Mesenteric fat pad (tissue), 1 donor: ENCODE results near the gene TNNI3. TPM values are rescaled to one million over a fixed set of nuclear protein-coding genes. Genes with fewer than 3 reads are reported as not detected.
"Not testable (repeated sequence)": the region's sequence is repeated elsewhere in the genome, so short reads cannot be mapped to it uniquely, and the experiment has no call there.

Experiments used
- DNase-seq: peaks from one replicate; pipeline ENCODE4 v3.0.0-alpha.2; 2020; ENCODE audit warnings: low spot score
- long read RNA-seq: library from polyadenylated mRNA; unstranded; transcript quantifications from one replicate; pipeline ENCODE4 v2.0.0, GENCODE V29; 2020
- total RNA-seq: library from RNA; stranded (reverse); fragmentation: NEBNext Ultra II Directional; extraction: Animal tissue kit (Norgen Biotek cat#: 25700); gene quantifications from one replicate; pipeline ENCODE4 v1.2.1, GENCODE V29; 2021
- donor health status: DM: yes; HTN: yes; CAD: no.

The TNNI3 gene
- total RNA-seq = not detected
- long read RNA-seq = 0 reads

GRCh38 chr19:55157064-55157908 is at the start of gene TNNI3:
TNNI3 (minus strand) TSS chr19:55157732; CDS start chr19:55157589, 143 bp downstream.
- no peak for DNase-seq

GRCh38 chr19:55206664-55207500 is 49.4 kb upstream of the TNNI3 start:
- peak; percentile 92 for DNase-seq

- not testable (repeated sequence) for DNase-seq
These were observed 44.7 kb upstream of the TNNI3 start for GRCh38 chr19:55202199-55202598.

GRCh38 chr19:55199620-55200204 is 42.2 kb upstream of the TNNI3 start:
- DNase-seq = no peak

DNA sequence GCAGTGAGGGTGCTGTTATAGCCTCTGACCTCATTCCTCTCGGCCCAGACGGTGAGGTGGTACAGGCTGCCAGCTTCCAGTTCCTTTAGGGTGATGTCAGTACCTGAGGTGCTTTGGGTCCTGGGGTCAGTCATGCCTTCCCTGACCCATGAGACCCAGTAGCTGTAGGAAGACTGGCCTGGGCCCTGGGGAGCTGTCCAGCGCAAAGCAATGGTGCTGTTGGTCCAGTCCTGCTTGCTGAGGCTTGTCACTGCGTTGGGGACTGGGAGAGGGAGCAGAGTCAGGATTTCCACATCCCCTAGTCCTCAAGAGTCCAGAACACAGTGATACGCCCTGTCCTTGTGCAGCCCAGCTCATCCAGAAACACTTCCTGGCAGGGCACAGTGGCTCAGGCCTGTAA is 41.1 kb upstream of the TNNI3 start:
- DNase-seq = no peak

DNA sequence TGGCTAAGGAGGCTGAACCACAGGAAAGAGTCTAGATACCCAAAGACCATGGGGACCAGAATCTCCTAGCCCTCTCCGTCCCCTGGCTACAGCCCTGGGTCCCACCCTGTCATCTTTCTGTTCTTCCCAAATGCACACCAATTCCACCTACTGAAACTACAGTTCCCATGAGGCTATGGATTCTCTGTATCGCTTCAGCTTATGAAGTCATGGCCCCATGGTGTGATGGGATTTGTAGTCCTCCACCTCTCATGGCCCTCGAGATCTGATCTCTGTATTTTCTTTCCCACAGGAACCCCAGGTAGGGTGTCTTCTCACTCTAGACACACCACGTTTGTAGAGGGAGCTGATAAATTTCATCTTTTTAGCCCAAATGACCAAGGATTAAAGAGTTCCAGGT is 40.0 kb upstream of the TNNI3 start:
- no peak for DNase-seq

- DNase-seq = no peak
These were observed 39.3 kb upstream of the TNNI3 start for GRCh38 chr19:55196803-55197202.

- no peak for DNase-seq
These were observed 35.9 kb upstream of the TNNI3 start for GRCh38 chr19:55193481-55193880.

GRCh38 chr19:55189403-55189835 is 31.9 kb upstream of the TNNI3 start:
- DNase-seq = no peak

- no peak for DNase-seq
These were observed 31.1 kb upstream of the TNNI3 start for GRCh38 chr19:55188625-55189024.

GRCh38 chr19:55186080-55186479 is 28.5 kb upstream of the TNNI3 start:
- no peak for DNase-seq

DNA sequence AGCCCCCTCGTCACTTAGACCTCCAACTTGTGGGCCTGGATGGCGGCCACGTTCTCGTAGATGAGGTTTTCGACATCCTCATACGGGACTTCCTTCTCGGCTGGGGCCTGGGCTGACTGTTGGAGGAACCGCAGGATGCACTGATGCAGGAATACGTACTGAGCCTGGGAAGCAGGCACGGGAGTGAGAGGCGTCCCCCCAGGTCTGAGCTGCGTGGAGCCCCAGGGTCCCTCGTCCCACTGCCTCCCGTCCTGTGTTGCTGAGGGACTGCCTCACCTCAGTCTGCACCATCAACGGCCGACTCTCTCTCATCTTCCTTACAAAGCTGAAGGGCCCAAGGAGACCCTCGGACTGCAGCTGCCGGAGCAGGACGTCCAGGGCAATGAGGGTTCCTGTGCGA is 24.2 kb upstream of the TNNI3 start:
- no peak for DNase-seq

- DNase-seq = no peak
These were observed 22.3 kb upstream of the TNNI3 start, which contains the start of gene SYT5 for GRCh38 chr19:55179606-55180484. SYT5 (minus strand) TSS chr19:55180289; CDS start chr19:55179041, 1,248 bp downstream.

DNA sequence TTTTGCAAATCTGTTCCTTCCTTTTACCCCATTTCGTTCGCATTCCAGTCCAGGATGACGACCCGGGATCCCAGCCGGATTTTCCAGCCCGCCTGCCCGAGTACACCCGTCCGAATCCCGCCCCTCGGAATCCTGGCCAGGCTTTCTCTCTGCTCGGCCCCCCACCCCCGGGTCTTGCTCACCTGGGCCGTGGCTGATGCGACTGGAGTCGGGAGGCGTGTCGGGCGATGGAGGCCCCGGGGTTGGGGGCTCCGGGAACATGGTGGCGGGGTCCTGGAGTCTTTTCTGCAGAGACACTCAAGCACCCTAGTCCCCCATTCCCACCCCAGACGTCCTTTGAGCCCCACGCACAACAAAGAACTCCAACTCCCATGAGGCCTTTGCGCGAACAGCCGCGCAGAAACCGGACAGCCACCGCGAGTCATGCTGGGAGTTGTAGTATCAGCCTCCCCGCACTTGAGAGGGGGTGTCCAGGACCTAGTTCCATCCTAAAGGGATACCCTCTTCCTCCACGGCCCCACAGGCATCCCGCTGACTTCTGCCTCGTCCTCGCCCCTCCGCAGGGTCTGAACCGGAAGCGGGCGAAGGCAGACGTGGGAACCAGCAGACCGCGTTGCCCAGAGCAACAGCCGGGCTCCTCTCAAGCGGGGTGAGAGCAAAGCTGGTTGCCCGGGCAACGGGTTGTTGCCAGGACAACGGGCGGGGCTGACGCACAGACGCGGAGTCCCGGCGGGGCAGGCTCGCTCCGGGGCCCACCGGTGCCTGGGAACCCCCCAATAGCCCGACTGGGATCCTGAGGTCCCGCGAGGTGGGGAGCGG is 21.5 kb upstream of the TNNI3 start:
- DNase-seq = no peak

DNA sequence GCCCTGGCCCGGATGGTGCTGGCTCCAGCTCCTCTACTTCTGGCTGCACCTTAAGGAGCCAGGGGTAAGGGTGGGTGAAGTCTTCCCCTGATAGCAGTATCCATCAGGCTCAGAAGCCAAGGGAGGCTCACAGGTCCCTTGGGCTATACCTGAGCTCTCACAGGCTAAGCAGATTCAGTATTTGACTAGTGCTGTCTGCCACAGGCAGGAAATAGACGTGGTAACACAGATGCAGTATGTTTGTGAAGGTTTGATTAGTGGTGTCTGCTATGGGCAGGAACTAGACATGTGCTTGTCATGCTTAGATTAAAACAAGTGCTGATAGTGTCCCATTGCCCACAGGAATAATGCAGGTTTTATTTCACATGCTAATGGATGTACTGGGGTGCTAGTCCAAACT is 18.5 kb upstream of the TNNI3 start:
- DNase-seq = no peak

DNA sequence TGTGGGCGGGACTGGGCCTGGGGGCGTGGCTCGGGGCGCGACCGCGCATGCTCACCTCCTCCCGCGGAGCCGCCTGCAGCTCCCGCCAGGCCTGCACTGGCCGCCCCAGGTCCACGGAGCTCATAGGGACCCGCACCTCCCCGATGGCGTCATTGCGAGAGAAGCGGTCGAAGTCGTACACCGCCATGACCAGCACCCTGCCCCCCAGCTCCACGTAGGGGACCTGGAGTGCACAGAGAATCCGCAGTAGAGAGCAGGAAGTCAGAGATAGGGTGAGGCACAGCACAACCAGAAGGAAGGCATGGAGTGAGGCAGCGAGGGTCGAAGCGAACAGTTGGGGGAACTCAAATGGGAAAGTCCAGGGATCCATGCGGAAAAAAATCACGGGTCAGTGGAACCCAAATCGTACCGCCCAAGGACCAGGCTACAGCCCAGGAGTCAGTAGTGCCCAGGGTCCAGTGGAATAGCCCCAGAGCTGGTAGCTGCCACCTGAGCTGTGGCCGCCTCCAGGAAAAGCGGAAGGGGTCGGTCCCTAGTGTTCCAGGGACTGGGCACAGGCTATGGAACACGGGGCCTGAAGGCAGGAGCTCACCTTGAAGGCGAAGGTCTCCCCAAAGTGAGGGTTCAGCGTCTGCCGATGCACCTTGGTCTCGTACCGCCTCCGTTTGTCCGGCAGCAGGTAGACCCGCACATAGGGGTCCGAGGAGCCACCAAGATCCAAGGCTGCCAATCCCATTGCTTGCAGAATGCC is 17.8 kb upstream of the TNNI3 start:
- no peak for DNase-seq

- no peak for DNase-seq
These were observed 17.0 kb upstream of the TNNI3 start for GRCh38 chr19:55174425-55175116.

DNA sequence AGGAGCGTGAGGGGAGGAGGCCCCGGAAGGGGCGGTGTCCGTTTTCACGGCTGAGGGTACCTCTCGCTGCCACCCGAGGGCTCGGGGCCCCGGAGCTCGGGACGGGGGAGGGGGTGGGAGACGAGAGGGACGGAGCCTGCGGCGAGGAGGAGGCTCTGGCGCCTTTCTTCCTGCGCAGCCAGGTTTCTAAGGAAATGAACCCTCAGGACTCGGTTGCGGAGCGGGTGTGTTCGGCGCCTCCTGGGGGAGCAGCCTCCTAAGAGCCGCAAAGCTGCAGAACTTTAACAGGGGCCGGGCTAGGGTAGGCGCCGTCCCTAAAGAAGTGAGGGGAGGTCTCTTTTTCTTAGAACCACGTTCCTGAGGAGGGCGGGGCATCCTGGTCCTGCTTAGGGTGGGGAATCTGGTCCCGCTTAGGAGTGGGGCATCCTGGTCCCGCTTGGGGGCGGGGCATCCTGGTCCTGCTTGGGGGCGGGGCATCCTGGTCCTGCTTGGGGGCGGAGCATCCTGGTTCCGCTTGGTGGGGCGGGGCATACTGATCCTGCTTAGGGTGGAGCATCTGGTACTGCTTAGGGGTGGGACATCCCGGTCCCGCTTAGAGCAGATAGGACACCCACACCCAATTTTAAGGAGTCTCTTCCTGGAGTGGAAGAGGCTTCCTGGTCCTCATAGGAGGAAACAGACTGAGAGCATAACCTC is 16.3 kb upstream of the TNNI3 start:
- DNase-seq = no peak
